Right forelimb (tissue), 1 donor: ENCODE data around the gene PKDCC.
"Not testable (repeated sequence)": the region's sequence is repeated elsewhere in the genome, so short reads cannot be mapped to it uniquely, and the experiment has no call there.

Source experiments
- DNase-seq: peaks from one replicate; pipeline ENCODE4 v3.0.0-alpha.2; 2018

PKDCC gene

GRCh38 chr2:42050703-42051542 is 3.1 kb downstream of the PKDCC start:
- DNase-seq, result no peak

DNA sequence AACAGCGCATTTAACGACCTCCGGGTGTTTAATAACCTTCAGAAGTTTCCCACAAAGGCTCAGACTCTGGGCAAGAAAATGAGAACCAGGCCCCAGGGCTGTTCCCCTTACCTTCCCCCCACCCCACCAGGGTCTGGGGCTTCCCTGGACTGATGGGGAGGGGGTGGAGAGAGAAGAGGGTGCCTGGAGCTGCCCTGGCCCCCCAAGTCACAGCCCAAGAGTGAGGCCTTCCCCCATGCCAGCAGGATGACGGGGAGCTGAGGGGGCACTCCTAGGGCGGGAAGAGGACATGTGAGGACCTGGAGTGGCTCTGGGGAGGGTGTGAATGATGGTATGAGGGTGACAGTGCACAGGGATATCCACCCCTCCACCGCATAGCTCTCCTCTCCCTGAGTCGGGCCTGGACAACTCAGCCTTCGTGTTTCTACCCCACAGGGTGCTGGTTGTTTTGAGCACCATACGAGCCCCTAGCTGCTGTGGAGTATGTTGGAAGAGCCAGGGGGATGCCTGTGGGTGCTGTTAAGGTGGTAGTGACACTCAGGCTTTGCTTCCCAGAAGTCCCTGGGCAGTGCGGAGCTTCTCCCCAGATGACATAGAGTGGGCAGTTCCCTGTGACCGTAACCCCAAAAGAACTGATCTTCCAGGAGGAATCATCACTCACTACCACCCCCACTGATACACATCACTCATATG is 3.9 kb downstream of the PKDCC start:
- DNase-seq, result no peak

DNA sequence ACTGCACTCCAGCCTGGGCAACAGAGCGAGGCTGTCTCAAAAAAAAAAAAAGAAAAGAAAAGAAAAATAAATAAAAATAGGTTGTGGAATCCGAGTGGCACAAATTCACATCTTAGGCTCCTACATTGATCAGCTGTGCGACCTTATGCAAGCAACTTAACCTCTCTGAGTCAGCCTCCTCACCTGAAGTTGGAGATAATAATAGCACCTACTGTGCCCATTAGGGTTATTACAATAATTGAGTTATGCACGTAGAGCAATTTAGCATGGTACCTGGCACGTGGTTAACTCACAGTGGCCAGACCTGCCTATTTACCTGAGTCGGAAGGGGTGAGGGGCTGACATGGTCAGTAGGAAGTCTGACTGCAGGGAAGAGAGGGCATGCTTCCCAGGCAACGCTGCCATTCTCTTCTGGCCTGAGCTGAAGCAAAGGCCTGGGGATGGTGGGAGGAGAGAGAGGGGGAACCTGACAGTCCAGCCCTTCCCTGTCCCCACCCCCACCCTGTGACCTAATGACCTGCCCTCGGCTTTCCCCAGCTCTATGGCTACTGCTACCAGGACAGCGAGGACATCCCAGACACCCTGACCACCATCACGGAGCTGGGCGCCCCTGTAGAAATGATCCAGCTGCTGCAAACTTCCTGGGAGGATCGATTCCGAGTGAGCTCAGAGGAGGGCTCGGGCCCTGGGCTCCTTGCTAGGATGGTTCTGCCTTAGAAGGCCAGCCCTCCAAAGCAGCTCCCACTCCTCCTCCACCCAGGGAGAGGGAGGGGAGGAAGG is 5.1 kb downstream of the PKDCC start:
- no peak for DNase-seq

- DNase-seq, result no peak
Measured at GRCh38 chr2:42053482-42053790, 5.6 kb downstream of the PKDCC start.

DNA sequence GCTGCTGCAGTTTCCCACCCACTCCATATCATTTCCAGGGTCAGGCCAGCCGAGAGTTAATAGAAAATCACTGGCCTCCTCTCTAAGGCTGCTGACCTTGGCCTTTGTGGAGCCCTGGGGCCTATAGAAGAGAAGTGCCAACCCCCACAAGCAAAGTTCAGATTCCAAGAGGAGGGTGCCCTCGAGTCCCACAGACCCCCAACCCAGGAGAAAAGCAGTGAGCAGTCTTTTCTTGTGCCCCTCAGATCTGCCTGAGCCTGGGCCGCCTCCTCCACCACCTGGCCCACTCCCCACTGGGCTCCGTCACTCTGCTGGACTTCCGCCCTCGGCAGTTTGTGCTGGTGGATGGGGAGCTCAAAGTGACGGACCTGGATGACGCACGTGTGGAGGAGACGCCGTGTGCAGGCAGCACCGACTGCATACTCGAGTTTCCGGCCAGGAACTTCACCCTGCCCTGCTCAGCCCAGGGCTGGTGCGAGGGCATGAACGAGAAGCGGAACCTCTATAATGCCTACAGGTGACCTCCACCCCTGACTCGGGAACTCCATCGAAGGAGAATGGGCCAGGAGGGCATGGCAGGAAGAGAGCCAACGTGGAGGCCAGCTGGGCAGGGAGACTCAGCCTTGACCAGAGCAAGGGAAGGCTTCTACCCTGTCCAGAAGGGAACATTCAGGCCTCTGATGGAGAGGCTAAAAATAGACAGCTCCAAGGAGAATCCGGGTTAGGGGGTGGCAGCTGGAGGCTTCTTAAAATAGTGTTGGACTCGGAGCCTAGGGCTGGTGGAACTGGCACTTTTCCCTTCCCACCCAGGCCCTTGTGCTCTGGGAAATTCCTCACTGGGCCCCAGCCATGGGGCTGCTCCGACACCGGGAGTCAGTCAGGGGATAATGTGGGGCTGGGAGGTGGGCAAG is 6.2 kb downstream of the PKDCC start:
- no peak for DNase-seq

DNA sequence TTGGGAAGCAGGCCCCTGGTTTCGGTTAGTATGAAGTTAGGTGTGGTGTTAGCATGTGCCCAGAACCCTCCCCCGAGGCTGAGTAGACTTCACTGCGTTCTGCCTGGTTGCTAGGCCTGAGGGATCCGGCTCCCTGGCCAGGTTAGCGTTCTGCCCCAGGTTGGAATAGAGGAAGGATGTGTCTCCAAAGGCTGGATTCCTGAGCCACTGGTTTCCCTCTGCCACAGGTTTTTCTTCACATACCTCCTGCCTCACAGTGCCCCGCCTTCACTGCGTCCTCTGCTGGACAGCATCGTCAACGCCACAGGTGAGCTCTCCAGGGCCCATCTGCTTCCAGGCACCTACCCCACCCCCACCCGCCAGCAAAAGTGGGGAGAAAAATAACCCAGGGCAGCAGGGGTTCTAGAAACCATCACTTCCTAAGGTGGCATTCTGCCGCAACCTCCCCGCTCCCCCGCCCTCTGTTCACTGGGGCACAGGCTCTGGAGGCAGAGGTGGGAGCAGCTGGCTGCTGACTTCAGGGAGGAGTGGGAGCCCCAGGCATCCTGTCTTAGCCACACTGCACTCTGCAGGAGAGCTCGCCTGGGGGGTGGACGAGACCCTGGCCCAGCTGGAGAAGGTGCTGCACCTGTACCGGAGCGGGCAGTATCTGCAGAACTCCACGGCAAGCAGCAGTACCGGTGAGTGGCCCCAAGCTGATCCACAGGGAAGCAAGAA is 7.1 kb downstream of the PKDCC start:
- DNase-seq, result no peak

GRCh38 chr2:42055573-42056514 is 8.0 kb downstream of the PKDCC start:
- no peak for DNase-seq

DNA sequence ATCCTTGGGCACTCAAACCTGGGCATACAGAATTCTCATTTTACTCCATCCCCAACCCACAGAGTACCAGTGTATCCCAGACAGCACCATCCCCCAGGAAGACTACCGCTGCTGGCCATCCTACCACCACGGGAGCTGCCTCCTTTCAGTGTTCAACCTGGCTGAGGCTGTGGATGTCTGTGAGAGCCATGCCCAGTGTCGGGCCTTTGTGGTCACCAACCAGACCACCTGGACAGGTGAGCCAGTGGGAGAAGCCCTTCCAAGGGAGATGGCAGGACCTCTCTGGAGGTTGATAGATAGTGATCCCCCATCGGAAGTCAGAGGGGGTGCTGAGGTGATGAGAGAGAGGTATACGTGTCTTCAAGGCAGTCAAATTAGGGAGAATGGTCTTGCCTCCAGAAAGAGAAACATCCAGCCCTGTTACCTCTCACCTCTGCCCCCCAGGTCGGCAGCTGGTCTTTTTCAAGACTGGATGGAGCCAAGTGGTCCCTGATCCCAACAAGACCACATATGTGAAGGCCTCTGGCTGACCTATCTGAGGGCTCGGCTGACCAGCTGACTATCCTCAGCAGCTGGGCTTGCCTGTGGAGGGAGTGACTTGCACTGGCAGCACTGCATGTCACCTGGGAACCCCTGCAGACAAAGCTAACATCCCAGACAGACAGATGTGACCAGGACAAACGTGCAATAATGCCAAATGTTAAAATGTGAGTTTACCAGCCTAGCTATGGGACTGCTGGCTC is 9.5 kb downstream of the PKDCC start:
- DNase-seq, result no peak

DNA sequence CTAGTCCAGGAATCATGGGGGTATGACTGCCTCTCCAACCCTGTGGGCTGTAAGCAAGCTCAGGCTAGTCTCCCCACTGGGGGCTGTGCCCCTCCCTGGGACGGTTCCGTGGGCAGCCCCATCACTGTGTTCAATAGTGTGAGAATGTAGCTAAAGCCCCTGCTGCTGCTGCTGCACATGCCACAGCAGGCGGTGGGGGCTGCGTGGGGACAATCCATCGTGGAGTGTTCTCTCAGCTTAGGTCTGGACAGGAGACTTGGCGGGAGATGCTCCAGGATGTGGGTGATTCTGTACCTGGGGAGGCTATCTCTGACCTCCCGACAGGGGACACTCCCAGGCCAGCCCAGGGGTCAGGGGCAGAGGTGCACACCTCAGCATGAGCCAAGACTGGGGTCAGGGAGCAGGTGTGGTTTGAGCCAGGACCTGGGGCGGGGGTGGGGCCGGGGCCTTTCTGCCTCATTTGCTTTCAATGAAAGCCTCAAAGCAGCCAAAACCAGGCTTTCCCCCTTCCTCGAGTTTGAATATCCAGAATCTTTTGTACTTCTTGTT is 10.2 kb downstream of the PKDCC start:
- DNase-seq, result no peak

DNA sequence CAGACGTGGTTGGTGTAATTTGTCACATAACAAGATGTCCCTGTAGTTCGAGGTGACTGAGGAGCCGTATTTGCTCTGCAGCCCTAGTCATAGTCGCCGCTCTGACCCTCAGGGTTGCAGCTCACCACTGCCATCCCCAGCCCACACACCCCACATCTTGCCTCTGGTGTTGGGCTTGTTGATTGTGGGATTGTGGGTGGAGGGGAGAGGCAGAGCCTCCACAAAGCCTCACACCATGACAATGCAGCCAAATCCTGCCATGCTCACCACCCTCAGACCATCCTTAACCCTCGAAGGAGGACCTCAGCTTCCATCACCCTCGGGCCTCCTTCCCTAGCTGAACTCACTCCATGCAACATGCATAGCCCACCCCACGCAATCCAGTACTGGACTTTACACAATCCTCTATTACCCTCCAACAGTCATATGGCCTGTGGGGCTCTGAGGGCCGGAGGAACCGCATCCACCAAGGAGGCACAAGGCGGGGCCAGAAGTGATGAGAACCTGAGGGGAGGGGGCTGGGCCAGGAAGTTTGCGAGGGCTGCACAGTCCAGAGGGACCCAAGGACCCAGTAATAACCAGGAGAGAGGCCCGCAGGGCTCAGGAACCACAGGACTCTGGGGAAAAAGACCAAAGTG is 11.6 kb downstream of the PKDCC start:
- no peak for DNase-seq

- no peak for DNase-seq
Measured at GRCh38 chr2:42060028-42060427, 12.2 kb downstream of the PKDCC start.

GRCh38 chr2:42060718-42061619 is 13.1 kb downstream of the PKDCC start:
- no peak for DNase-seq

GRCh38 chr2:42061839-42062238 is 14.0 kb downstream of the PKDCC start:
- DNase-seq, result no peak

GRCh38 chr2:42063431-42064171 is 15.8 kb downstream of the PKDCC start:
- no peak for DNase-seq

GRCh38 chr2:42064417-42064942 is 16.7 kb downstream of the PKDCC start:
- DNase-seq, result no peak

DNA sequence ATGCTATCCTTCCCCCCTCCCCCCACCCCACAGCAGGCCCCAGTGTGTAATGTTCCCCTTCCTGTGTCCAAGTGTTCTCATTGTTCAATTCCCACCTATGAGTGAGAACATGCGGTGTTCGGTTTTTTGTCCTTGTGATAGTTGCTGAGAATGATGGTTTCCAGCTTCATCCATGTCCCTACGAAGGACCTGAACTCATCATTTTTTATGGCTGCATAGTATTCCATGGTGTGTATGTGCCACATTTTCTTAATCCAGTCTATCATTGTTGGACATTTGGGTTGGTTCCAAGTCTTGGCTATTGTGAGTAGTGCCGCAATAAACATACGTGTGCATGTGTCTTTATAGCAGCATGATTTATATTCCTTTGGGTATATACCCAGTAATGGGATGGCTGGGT is 17.9 kb downstream of the PKDCC start:
- DNase-seq, result not testable (repeated sequence)

GRCh38 chr2:42067001-42067400 is 19.2 kb downstream of the PKDCC start:
- DNase-seq, result not testable (repeated sequence)
